ENCODE data around the gene TPP1.

Gene TPP1

GRCh38 chr11:6626971-6627761 is 7.9 kb upstream of the TPP1 start:
- H3K27ac ChIP-seq = no peak overlapping the region
- TF ChIP-seq ZFX (IDR thresholded peaks at IDR 0.05; ENCODE audit: borderline replicate concordance) (no peak), CTCF (IDR thresholded peaks at IDR 0.05) (no peak)

GRCh38 chr11:6625832-6626420 is 6.7 kb upstream of the TPP1 start:
- no peak for TF ChIP-seq CTCF (IDR thresholded peaks at IDR 0.05)
- TF ChIP-seq ZFX (IDR thresholded peaks at IDR 0.05; ENCODE audit: borderline replicate concordance) = no peak
- no peak overlapping the region for H3K27ac ChIP-seq

- TF ChIP-seq ZFX (IDR thresholded peaks at IDR 0.05; ENCODE audit: borderline replicate concordance) = no peak
- no peak for TF ChIP-seq CTCF (IDR thresholded peaks at IDR 0.05)
- no peak overlapping the region for H3K27ac ChIP-seq
Measured at GRCh38 chr11:6625156-6625831, 6.1 kb upstream of the TPP1 start.

- TF ChIP-seq ZFX (IDR thresholded peaks at IDR 0.05; ENCODE audit: borderline replicate concordance) = no peak
- no peak for TF ChIP-seq CTCF (IDR thresholded peaks at IDR 0.05)
Measured at GRCh38 chr11:6623391-6624363, 4.5 kb upstream of the TPP1 start.

GRCh38 chr11:6622261-6623171 is 3.3 kb upstream of the TPP1 start:
- no peak for TF ChIP-seq CTCF (IDR thresholded peaks at IDR 0.05)
- TF ChIP-seq ZFX (IDR thresholded peaks at IDR 0.05; ENCODE audit: borderline replicate concordance) = no peak
- no peak overlapping the region for H3K27ac ChIP-seq

More at GRCh38 chr11:6623391-6624363, 4.5 kb upstream of the TPP1 start:
- H3K27ac ChIP-seq = no peak overlapping the region

- TF ChIP-seq CTCF (IDR thresholded peaks at IDR 0.05) = no peak
- no peak for TF ChIP-seq ZFX (IDR thresholded peaks at IDR 0.05; ENCODE audit: borderline replicate concordance)
- no peak overlapping the region for H3K27ac ChIP-seq
Measured at GRCh38 chr11:6621711-6622211, 2.5 kb upstream of the TPP1 start.

Measured in 22Rv1 (cell line).